Measurements from ENCODE around the gene AMZ1.
A peak's percentile ranks its signal among the peaks of the same experiment; 100 is the strongest.
"Not testable (repeated sequence)": the region's sequence is repeated elsewhere in the genome, so short reads cannot be mapped to it uniquely, and the experiment has no call there.

The AMZ1 gene

GRCh38 chr7:2689343-2689847 is 1.4 kb downstream of the AMZ1 start:
- no peak overlapping the region for H2AFZ ChIP-seq (ENCODE audit: low read depth, low read length)
- H3K9me3 ChIP-seq (ENCODE audit: insufficient read depth, low read length): no peaks in the 10 kb centered on the region
- peak overlapping the region; percentile 78 for H3K4me3 ChIP-seq (ENCODE audit: low read length)
- TF ChIP-seq EZH2phosphoT487 (IDR thresholded peaks at IDR 0.05; ENCODE audit: low read depth): no peak
- H3K4me1 ChIP-seq (ENCODE audit: low read length): peaks cover 34% of the 10 kb centered on the region
- H3K27me3 ChIP-seq (ENCODE audit: low read depth, low read length): peaks cover 36% of the 10 kb centered on the region
- H3K27ac ChIP-seq (ENCODE audit: low read length): peak overlapping the region; percentile 13; the same call in 1 of the 2 replicates
- no peaks in the 10 kb centered on the region for H4K20me1 ChIP-seq (ENCODE audit: insufficient read depth, low read length)
- peak overlapping the region; percentile 28; the same call in 1 of the 2 replicates for H3K9ac ChIP-seq (ENCODE audit: low read length)
- H3K36me3 ChIP-seq (replicated peaks; ENCODE audit: low read depth, low read length): no peaks in the 10 kb centered on the region
- H3K79me2 ChIP-seq (ENCODE audit: low read length): no peaks in the 10 kb centered on the region
- H3K4me2 ChIP-seq (ENCODE audit: low read length): peak overlapping the region; percentile 94

GRCh38 chr7:2689951-2690705 is 2.1 kb downstream of the AMZ1 start:
- Histone ChIP-seq H2AFZ (ENCODE audit: low read depth, low read length) (no peak overlapping the region), H3K9ac (ENCODE audit: low read length) (no peak overlapping the region), H4K20me1 (ENCODE audit: insufficient read depth, low read length) (no peaks in the 10 kb centered on the region)

DNA sequence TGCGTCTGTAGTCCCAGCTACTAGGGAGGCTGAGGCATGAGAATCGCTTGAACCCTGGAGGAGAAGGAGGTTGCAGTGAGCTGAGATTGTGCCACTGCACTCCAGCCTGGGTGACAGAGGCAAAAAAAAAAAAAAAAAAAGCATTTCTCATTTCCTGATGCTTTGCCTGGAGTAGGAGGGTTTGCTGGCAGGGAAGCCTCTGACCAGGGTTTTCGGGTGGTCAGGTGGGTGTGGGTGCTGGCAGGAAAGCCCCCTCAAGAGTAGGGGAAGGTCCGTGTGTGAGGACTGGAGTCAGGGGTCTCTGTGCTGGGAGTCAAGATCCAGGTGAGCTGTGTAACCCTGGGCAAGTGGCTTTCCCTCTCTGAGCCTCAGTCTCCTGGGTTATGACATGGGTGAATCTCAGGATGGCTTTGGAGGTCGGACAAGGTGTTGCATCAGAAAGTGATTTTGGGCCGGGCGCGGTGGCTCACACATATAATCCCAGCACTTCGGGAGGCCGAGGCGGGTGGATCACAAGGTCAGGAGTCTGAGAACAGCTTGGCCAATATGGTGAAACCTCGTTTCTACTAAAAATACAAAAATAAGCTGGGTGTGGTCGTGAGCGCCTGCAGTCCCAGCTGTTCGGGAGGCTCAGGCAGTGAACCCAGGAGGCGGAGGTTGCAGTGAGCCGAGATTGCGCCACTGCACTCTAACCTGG is 3.2 kb downstream of the AMZ1 start:
- peak overlapping the region; percentile 20; the same call in 1 of the 2 replicates for H3K4me2 ChIP-seq (ENCODE audit: low read length)

More at GRCh38 chr7:2689951-2690705, 2.1 kb downstream of the AMZ1 start:
- TF ChIP-seq, protein P1, sequence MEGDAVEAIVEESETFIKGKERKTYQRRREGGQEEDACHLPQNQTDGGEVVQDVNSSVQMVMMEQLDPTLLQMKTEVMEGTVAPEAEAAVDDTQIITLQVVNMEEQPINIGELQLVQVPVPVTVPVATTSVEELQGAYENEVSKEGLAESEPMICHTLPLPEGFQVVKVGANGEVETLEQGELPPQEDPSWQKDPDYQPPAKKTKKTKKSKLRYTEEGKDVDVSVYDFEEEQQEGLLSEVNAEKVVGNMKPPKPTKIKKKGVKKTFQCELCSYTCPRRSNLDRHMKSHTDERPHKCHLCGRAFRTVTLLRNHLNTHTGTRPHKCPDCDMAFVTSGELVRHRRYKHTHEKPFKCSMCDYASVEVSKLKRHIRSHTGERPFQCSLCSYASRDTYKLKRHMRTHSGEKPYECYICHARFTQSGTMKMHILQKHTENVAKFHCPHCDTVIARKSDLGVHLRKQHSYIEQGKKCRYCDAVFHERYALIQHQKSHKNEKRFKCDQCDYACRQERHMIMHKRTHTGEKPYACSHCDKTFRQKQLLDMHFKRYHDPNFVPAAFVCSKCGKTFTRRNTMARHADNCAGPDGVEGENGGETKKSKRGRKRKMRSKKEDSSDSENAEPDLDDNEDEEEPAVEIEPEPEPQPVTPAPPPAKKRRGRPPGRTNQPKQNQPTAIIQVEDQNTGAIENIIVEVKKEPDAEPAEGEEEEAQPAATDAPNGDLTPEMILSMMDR (IDR thresholded peaks at IDR 0.05; ENCODE audit: low read depth, low read length): no peak
- TF ChIP-seq EZH2phosphoT487 (IDR thresholded peaks at IDR 0.05; ENCODE audit: low read depth): no peak
- Histone ChIP-seq H3K9me3 (ENCODE audit: insufficient read depth, low read length) (no peaks in the 10 kb centered on the region), H3K79me2 (ENCODE audit: low read length) (no peaks in the 10 kb centered on the region), H3K36me3 (replicated peaks; ENCODE audit: low read depth, low read length) (no peaks in the 10 kb centered on the region), H3K27ac (ENCODE audit: low read length) (no peak overlapping the region), H3K4me1 (ENCODE audit: low read length) (peaks cover 34% of the 10 kb centered on the region), H3K4me3 (ENCODE audit: low read length) (no peak overlapping the region), H3K4me2 (ENCODE audit: low read length) (peak overlapping the region; percentile 94), H3K27me3 (ENCODE audit: low read depth, low read length) (peaks cover 36% of the 10 kb centered on the region)

DNA sequence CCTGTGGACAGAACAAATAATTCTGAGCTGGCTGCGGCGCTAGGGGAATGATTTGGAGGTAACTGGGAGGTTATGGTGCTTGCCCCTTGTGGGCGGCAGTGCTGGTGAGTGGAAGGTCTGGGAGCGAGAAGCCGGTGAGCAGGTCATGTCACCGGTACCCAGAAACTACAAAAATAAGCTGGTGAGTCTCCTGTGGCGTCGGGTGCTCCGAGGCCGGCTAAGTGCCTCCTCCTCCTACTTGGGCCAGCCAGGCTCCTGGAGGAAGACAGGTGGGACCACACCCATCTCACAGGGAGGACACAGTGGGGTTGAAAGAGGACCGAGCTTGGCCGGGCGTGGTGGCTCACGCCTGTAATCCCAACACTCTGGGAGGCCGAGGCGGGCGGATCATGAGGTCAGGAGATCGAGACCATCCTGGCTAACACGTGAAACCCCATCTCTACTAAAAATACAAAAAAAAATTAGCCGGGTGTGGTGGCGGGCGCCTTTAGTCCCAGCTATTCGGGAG is 4.0 kb downstream of the AMZ1 start:
- H3K4me3 ChIP-seq (ENCODE audit: low read length); H3K9ac ChIP-seq (ENCODE audit: low read length); H3K27ac ChIP-seq (ENCODE audit: low read length); H2AFZ ChIP-seq (ENCODE audit: low read depth, low read length); H4K20me1 ChIP-seq (ENCODE audit: insufficient read depth, low read length); H3K36me3 ChIP-seq (replicated peaks; ENCODE audit: low read depth, low read length); H3K79me2 ChIP-seq (ENCODE audit: low read length); H3K9me3 ChIP-seq (ENCODE audit: insufficient read depth, low read length): not testable (repeated sequence)
- 0 out of 2 replicates have a peak overlapping the region, but pooled peaks have one; percentile 20 for H3K4me2 ChIP-seq (ENCODE audit: low read length)
- peaks cover 37% of the 10 kb centered on the region for H3K4me1 ChIP-seq (ENCODE audit: low read length)
- peaks cover 36% of the 10 kb centered on the region for H3K27me3 ChIP-seq (ENCODE audit: low read depth, low read length)

More for the DNA sequence above, 3.2 kb downstream of the AMZ1 start:
- Histone ChIP-seq H3K27ac (ENCODE audit: low read length) (no peak overlapping the region), H3K4me1 (ENCODE audit: low read length) (peaks cover 37% of the 10 kb centered on the region), H3K36me3 (replicated peaks; ENCODE audit: low read depth, low read length) (no peaks in the 10 kb centered on the region), H2AFZ (ENCODE audit: low read depth, low read length) (no peak overlapping the region), H3K79me2 (ENCODE audit: low read length) (no peaks in the 10 kb centered on the region), H4K20me1 (ENCODE audit: insufficient read depth, low read length) (no peaks in the 10 kb centered on the region), H3K27me3 (ENCODE audit: low read depth, low read length) (peaks cover 36% of the 10 kb centered on the region), H3K9me3 (ENCODE audit: insufficient read depth, low read length) (no peaks in the 10 kb centered on the region), H3K4me3 (ENCODE audit: low read length) (no peak overlapping the region), H3K9ac (ENCODE audit: low read length) (no peak overlapping the region)
- TF ChIP-seq EZH2phosphoT487 (IDR thresholded peaks at IDR 0.05; ENCODE audit: low read depth): no peak
- TF ChIP-seq, protein P1 (IDR thresholded peaks at IDR 0.05; ENCODE audit: low read depth, low read length): no peak
